HCT116 (cell line): Measurements from ENCODE around the gene UMAD1. TPM values are rescaled to one million over a fixed set of nuclear protein-coding genes. Genes with fewer than 3 reads are reported as not detected.

Experiments
- ATAC-seq: fragments of 200-7000 bp; cut with Tn5 transposase; 2 replicates; pipeline ENCODE4 v1.9.1; 2020; ENCODE audit warnings: mild to moderate bottlenecking, moderate library complexity
- BruUV-seq: library from RNA; stranded (reverse); fragments of 400-500 nt; replicated peaks from 2 replicates; lab custom pipeline; 2021; lab: Mats Ljungman, UMichigan
- CTCF ChIA-PET: fragments of 300-600 bp; sonication (Branson Sonifier 250); formaldehyde crosslinking; loops from one replicate; lab custom pipeline; 2021; ENCODE audit warnings: antibody characterized with exemption; lab: Charles Lee
- POLR2A ChIA-PET: fragments of 300-600, 350-600 bp; sonication (Branson Sonifier 250); formaldehyde crosslinking; loops from one replicate; lab custom pipeline; 2021; ENCODE audit warnings: antibody characterized with exemption; lab: Charles Lee
- RAD21 ChIA-PET, 2 experiments: fragments of 300-600 bp; sonication (Branson Sonifier 250); formaldehyde crosslinking; loops; one replicate each; lab custom pipeline; 2023; ENCODE audit warnings: low total read pairs in 2 of 2; ENCODE audit not compliant: uncharacterized antibody in 2 of 2, unreplicated experiment in 2 of 2, low non-redundant PET in 1 of 2; lab: Charles Lee
- DNase-seq: peaks from one replicate; pipeline ENCODE4 v3.0.0-alpha.2; 2010; ENCODE audit warnings: low read depth, low spot score
- H2AFZ ChIP-seq: fragments of 200-600 bp; shearing (Covaris generic), sonication (generic); 2 replicates; pipeline ENCODE4 v1.6.1; 2017; ENCODE audit warnings: low read depth, mixed run types, mixed read lengths, antibody characterized with exemption, low read length; ENCODE audit not compliant: poor library complexity, severe bottlenecking
- H3K27ac ChIP-seq: 2 replicates; pipeline ENCODE4 v1.5.1; 2012; ENCODE audit warnings: low read depth, low read length
- H3K27me3 ChIP-seq: fragments of 200-600 bp; sonication (generic); 2 replicates; pipeline ENCODE4 v1.6.1; 2016; ENCODE audit warnings: mixed run types, low read length, mixed read lengths; ENCODE audit not compliant: insufficient read depth
- H3K36me3 ChIP-seq, 2 experiments: fragments of 200-500 bp in 1 of 2; fragments of 200-600 bp in 1 of 2; sonication (Bioruptor generic) in 1 of 2; sonication (generic) in 1 of 2; 2 replicates each; pipeline versions ENCODE4 v1.5.1 to v1.6.1; 2014 to 2016; ENCODE audit warnings: low read length in 2 of 2, inconsistent platforms in 1 of 2, mixed read lengths in 1 of 2, mixed run types in 1 of 2; ENCODE audit not compliant: insufficient read depth in 2 of 2, control insufficient read depth in 1 of 2
- H3K4me1 ChIP-seq, 2 experiments: fragments of 200-600 bp in 1 of 2; sonication (generic) in 1 of 2; 2 replicates each; pipeline versions ENCODE4 v1.5.1 to v1.6.1; 2012 to 2017; ENCODE audit warnings: low read length in 2 of 2, inconsistent platforms in 1 of 2, mild to moderate bottlenecking in 1 of 2, mixed read lengths in 1 of 2, mixed run types in 1 of 2, moderate library complexity in 1 of 2; ENCODE audit not compliant: insufficient read depth in 2 of 2, control insufficient read depth in 1 of 2
- H3K4me2 ChIP-seq: fragments of 200-600 bp; sonication (generic); 2 replicates; pipeline ENCODE4 v1.6.1; 2017; ENCODE audit warnings: mixed run types, low read length, mixed read lengths
- H3K4me3 ChIP-seq, 2 experiments: fragments of 200-600 bp in 1 of 2; sonication (generic) in 1 of 2; replicated peaks in 1 of 2; 2 replicates each; pipeline ENCODE4 v1.5.1; 2011 to 2016; ENCODE audit warnings: low read length in 2 of 2, control low read depth in 1 of 2, low read depth in 1 of 2, mild to moderate bottlenecking in 1 of 2, mixed read lengths in 1 of 2, mixed run types in 1 of 2
- H3K79me2 ChIP-seq: fragments of 200-600 bp; sonication (generic); 2 replicates; pipeline ENCODE4 v1.6.1; 2017; ENCODE audit warnings: mild to moderate bottlenecking, mixed run types, low read length, moderate library complexity, mixed read lengths; ENCODE audit not compliant: insufficient read depth
- H3K9ac ChIP-seq: fragments of 200-600 bp; sonication (generic); 2 replicates; pipeline ENCODE4 v1.6.1; 2016; ENCODE audit warnings: low read length, mixed read lengths
- H3K9me2 ChIP-seq: fragments of 200-600 bp; sonication (generic), shearing (Covaris generic); 2 replicates; pipeline ENCODE4 v1.6.1; 2017; ENCODE audit warnings: mixed run types, mild to moderate bottlenecking, moderate library complexity; ENCODE audit not compliant: insufficient read depth
- H3K9me3 ChIP-seq, 2 experiments: fragments of 200-500 bp in 1 of 2; fragments of 200-600 bp in 1 of 2; sonication (Bioruptor generic) in 1 of 2; sonication (generic) in 1 of 2; 2 replicates each; pipeline ENCODE4 v1.6.1; 2014 to 2017; ENCODE audit warnings: low read length in 2 of 2, mixed read lengths in 2 of 2, inconsistent platforms in 1 of 2, low read depth in 1 of 2, mild to moderate bottlenecking in 1 of 2, mixed run types in 1 of 2, moderate library complexity in 1 of 2; ENCODE audit not compliant: control insufficient read depth in 1 of 2, insufficient read depth in 1 of 2
- H4K20me1 ChIP-seq: fragments of 200-600 bp; sonication (generic), shearing (Covaris generic); 2 replicates; pipeline ENCODE4 v1.6.1; 2017; ENCODE audit warnings: mixed run types, mild to moderate bottlenecking, moderate library complexity; ENCODE audit not compliant: insufficient read depth
- CEBPB ChIP-seq: IDR thresholded peaks from 2 replicates; pipeline ENCODE4 v1.6.1; 2012; ENCODE audit warnings: low read depth
- CTCF ChIP-seq, 3 experiments: fragments of 200-600 bp in 1 of 3; sonication (generic) in 1 of 3; IDR thresholded peaks in 2 of 3; conservative IDR thresholded peaks in 1 of 3; 2 replicates each; pipeline ENCODE4 v1.5.1; 2012 to 2017; ENCODE audit warnings: low read depth in 2 of 3, low read length in 2 of 3, antibody characterized with exemption in 1 of 3, borderline replicate concordance in 1 of 3, control low read depth in 1 of 3, mild to moderate bottlenecking in 1 of 3, mixed read lengths in 1 of 3, mixed run types in 1 of 3, moderate library complexity in 1 of 3; ENCODE audit not compliant: insufficient read depth in 1 of 3
- EZH2 ChIP-seq: fragments of 200-600 bp; sonication (generic); IDR thresholded peaks from 2 replicates; pipeline ENCODE4 v1.6.1; 2017; ENCODE audit warnings: antibody characterized with exemption, mixed run types
- EZH2phosphoT487 ChIP-seq: fragments of 200-600 bp; IDR thresholded peaks from 2 replicates; pipeline ENCODE4 v1.6.1; 2018; ENCODE audit warnings: antibody characterized with exemption, borderline replicate concordance
- SP1 ChIP-seq: IDR thresholded peaks from 2 replicates; pipeline ENCODE4 v1.6.1; 2012; ENCODE audit warnings: low read depth
- SRF ChIP-seq: IDR thresholded peaks from 2 replicates; pipeline ENCODE4 v1.6.1; 2012; ENCODE audit warnings: low read depth
- TCF7L2 ChIP-seq: IDR thresholded peaks from 2 replicates; pipeline ENCODE4 v1.7.0; 2011; ENCODE audit warnings: borderline replicate concordance, inconsistent platforms; ENCODE audit not compliant: insufficient read depth, insufficient read length; ENCODE audit errors: extremely low read depth
- ZBTB33 ChIP-seq: IDR thresholded peaks from 2 replicates; pipeline ENCODE4 v1.6.1; 2011; ENCODE audit warnings: mild to moderate bottlenecking, low read length, moderate library complexity; ENCODE audit not compliant: insufficient replicate concordance; ENCODE audit errors: extremely low read depth
- intact Hi-C: fragments of 100-400 bp; cut with micrococcal nuclease; formaldehyde crosslinking; loops from 2 replicates; pipeline ENCODE4 v1.10.0; 2022
- total RNA-seq: library from RNA; stranded (reverse); gene quantifications from one replicate; pipeline ENCODE4 v1.2.1, GENCODE V29; 2021; ENCODE audit not compliant: unreplicated experiment

Gene UMAD1
- total RNA-seq, 1 experiment from 2014 or later: 12.7 TPM

DNA sequence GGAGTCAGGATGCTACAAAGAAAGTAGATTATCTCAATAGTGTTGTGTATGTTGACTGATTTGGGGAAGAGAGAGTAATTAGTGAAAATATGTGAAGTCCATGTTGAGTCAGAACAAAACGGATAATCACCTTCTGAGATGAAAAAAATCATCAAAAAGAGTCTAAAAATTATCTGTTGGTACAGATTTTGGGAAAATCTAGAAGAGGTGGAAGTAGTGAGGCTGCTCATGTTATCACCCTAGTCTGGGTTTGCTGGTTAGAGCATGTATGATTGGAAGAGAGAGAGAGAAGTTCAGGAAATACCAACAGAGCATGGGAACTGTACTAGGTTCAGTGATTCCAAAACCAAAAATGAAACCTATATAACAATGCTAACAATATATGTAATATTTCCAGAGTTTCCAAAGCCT is 65.6 kb downstream of the UMAD1 start:
- H3K9ac ChIP-seq: no peak overlapping the region
- no TSS peak for BruUV-seq
- intact Hi-C loops: no loop called here
- no peak overlapping the region for H3K4me2 ChIP-seq
- H3K27me3 ChIP-seq: no peaks in the 10 kb centered on the region
- H3K9me3 ChIP-seq: no peaks in the 10 kb centered on the region
- H4K20me1 ChIP-seq: no peaks in the 10 kb centered on the region
- RAD21 ChIA-PET: no interaction called here
- H3K79me2 ChIP-seq: no peaks in the 10 kb centered on the region
- no peaks in the 10 kb centered on the region for H3K4me1 ChIP-seq
- H2AFZ ChIP-seq: no peak overlapping the region
- TF ChIP-seq EZH2 (no peak), EZH2phosphoT487 (no peak), CTCF (IDR thresholded peaks at IDR 0.05 in 2 of 3, conservative IDR thresholded peaks at IDR 0.05 in 1 of 3; ENCODE audit: borderline replicate concordance in 1 of 3, insufficient read depth in 1 of 3, low read depth in 2 of 3, low read length in 2 of 3) (no peak), ZBTB33 (no peak), TCF7L2 (no peak), CEBPB (no peak), SRF (no peak), SP1 (no peak)
- CTCF ChIA-PET: no interaction called here
- DNase-seq (no peak), ATAC-seq (no peak)
- POLR2A ChIA-PET: no interaction called here
- H3K4me3 ChIP-seq: no peak overlapping the region
- no peaks in the 10 kb centered on the region for H3K9me2 ChIP-seq
- H3K27ac ChIP-seq: no peak overlapping the region
- H3K36me3 ChIP-seq: no peaks in the 10 kb centered on the region
